H9 (cell line): ENCODE results near the gene DBN1. TPM values are rescaled to one million over a fixed set of nuclear protein-coding genes. Genes with fewer than 3 reads are reported as not detected.

Experiments
- DNase-seq: peaks from one replicate; pipeline ENCODE4 v3.0.0-alpha.2; 2017
- H2AFZ ChIP-seq: one replicate; pipeline ENCODE4 v1.6.1; 2013; ENCODE audit warnings: mild to moderate bottlenecking, low read length, control low read depth, moderate library complexity
- H2AK5ac ChIP-seq: 2 replicates; pipeline ENCODE4 v1.6.1; 2013; ENCODE audit warnings: low read length, control low read depth, mixed read lengths; ENCODE audit not compliant: insufficient read length
- H2BK120ac ChIP-seq: one replicate; pipeline ENCODE4 v1.6.1; 2013; ENCODE audit warnings: low read depth, mild to moderate bottlenecking, low read length, control low read depth, inconsistent platforms; ENCODE audit not compliant: poor library complexity, severe bottlenecking
- H2BK12ac ChIP-seq: 2 replicates; pipeline ENCODE4 v1.6.1; 2013; ENCODE audit warnings: low read length, control low read depth, mixed read lengths, low read depth; ENCODE audit not compliant: insufficient read length
- H2BK15ac ChIP-seq: 2 replicates; pipeline ENCODE4 v1.6.1; 2013; ENCODE audit warnings: low read depth, low read length, control low read depth
- H2BK20ac ChIP-seq: one replicate; pipeline ENCODE4 v1.6.1; 2013; ENCODE audit warnings: low read depth, mild to moderate bottlenecking, low read length, control low read depth, inconsistent platforms; ENCODE audit not compliant: poor library complexity, severe bottlenecking
- H2BK5ac ChIP-seq: 2 replicates; pipeline ENCODE4 v1.6.1; 2013; ENCODE audit warnings: low read length, control low read depth, mixed read lengths; ENCODE audit not compliant: insufficient read length
- H3K14ac ChIP-seq: 2 replicates; pipeline ENCODE4 v1.6.1; 2013; ENCODE audit warnings: low read length, control low read depth; ENCODE audit not compliant: insufficient read depth
- H3K18ac ChIP-seq: 2 replicates; pipeline ENCODE4 v1.6.1; 2013; ENCODE audit warnings: low read depth, mild to moderate bottlenecking, mixed read lengths, low read length, control low read depth; ENCODE audit not compliant: insufficient read length
- H3K23ac ChIP-seq: 2 replicates; pipeline ENCODE4 v1.6.1; 2013; ENCODE audit warnings: low read length, control low read depth, mixed read lengths, low read depth; ENCODE audit not compliant: insufficient read length
- H3K23me2 ChIP-seq: 2 replicates; pipeline ENCODE4 v1.6.1; 2013; ENCODE audit warnings: low read depth, mild to moderate bottlenecking, mixed read lengths, low read length, control low read depth; ENCODE audit not compliant: insufficient read length, poor library complexity, severe bottlenecking
- H3K27ac ChIP-seq: 2 replicates; pipeline ENCODE4 v1.5.1; 2013; ENCODE audit warnings: low read length, control low read depth, mixed read lengths, low read depth; ENCODE audit not compliant: insufficient read length
- H3K27me3 ChIP-seq: 2 replicates; pipeline ENCODE4 v1.6.1; 2013; ENCODE audit warnings: low read length, control low read depth, inconsistent platforms; ENCODE audit not compliant: insufficient read depth
- H3K4ac ChIP-seq: 2 replicates; pipeline ENCODE4 v1.6.1; 2013; ENCODE audit warnings: low read depth, mild to moderate bottlenecking, control low read depth, inconsistent platforms, low read length, moderate library complexity
- H3K4me1 ChIP-seq: 2 replicates; pipeline ENCODE4 v1.6.1; 2013; ENCODE audit warnings: low read length, control low read depth, inconsistent platforms; ENCODE audit not compliant: insufficient read depth
- H3K4me2 ChIP-seq: 2 replicates; pipeline ENCODE4 v1.6.1; 2013; ENCODE audit warnings: low read length, control low read depth, mixed read lengths; ENCODE audit not compliant: insufficient read length, insufficient read depth
- H3K56ac ChIP-seq: 2 replicates; pipeline ENCODE4 v1.6.1; 2013; ENCODE audit warnings: low read depth, mild to moderate bottlenecking, mixed read lengths, low read length, control low read depth; ENCODE audit not compliant: insufficient read length
- H3K79me1 ChIP-seq: 2 replicates; pipeline ENCODE4 v1.6.1; 2013; ENCODE audit warnings: low read depth, mild to moderate bottlenecking, moderate library complexity, low read length, control low read depth, inconsistent platforms; ENCODE audit not compliant: insufficient read depth, poor library complexity, severe bottlenecking
- H3K79me2 ChIP-seq: 2 replicates; pipeline ENCODE4 v1.6.1; 2013; ENCODE audit warnings: low read length, control low read depth, inconsistent platforms; ENCODE audit not compliant: insufficient read depth
- H3K9ac ChIP-seq: 2 replicates; pipeline ENCODE4 v1.6.1; 2013; ENCODE audit warnings: low read length, control low read depth, mixed read lengths; ENCODE audit not compliant: insufficient read length; ENCODE audit errors: extremely low read depth
- H3K9me3 ChIP-seq: one replicate; pipeline ENCODE4 v1.6.1; 2013; ENCODE audit warnings: low read depth, low read length, inconsistent platforms; ENCODE audit not compliant: control insufficient read depth
- H3T11ph ChIP-seq: one replicate; pipeline ENCODE4 v1.6.1; 2013; ENCODE audit warnings: mild to moderate bottlenecking, low read length, control low read depth, inconsistent platforms
- H4K20me1 ChIP-seq: one replicate; pipeline ENCODE4 v1.6.1; 2013; ENCODE audit not compliant: control insufficient read depth, insufficient read length, insufficient read depth
- H4K5ac ChIP-seq: 2 replicates; pipeline ENCODE4 v1.6.1; 2013; ENCODE audit warnings: low read depth, mild to moderate bottlenecking, mixed read lengths, low read length, control low read depth; ENCODE audit not compliant: insufficient read length
- H4K8ac ChIP-seq: replicated peaks from 2 replicates; pipeline ENCODE4 v1.6.1; 2013; ENCODE audit warnings: low read length, control low read depth, mixed read lengths, low read depth; ENCODE audit not compliant: insufficient read length
- H4K91ac ChIP-seq: 2 replicates; pipeline ENCODE4 v1.6.1; 2013; ENCODE audit warnings: low read depth, mild to moderate bottlenecking, moderate library complexity, mixed read lengths, low read length, control low read depth; ENCODE audit not compliant: insufficient read length
- H3K27ac Mint-ChIP-seq, 3 experiments: 2 replicates in 2 of 3; 3 replicates in 1 of 3; pipeline ENCODE4 v1.8.0; 2020 to 2021; ENCODE audit warnings: mixed read lengths in 3 of 3, mild to moderate bottlenecking in 1 of 3, moderate library complexity in 1 of 3
- H3K27me3 Mint-ChIP-seq: 2 replicates; pipeline ENCODE4 v1.8.0; 2021; ENCODE audit warnings: low read depth, mild to moderate bottlenecking, moderate library complexity, mixed read lengths
- H3K36me3 Mint-ChIP-seq, 3 experiments: 2 replicates in 2 of 3; 3 replicates in 1 of 3; pipeline ENCODE4 v1.8.0; 2020 to 2021; ENCODE audit warnings: low read depth in 3 of 3, mixed read lengths in 3 of 3; ENCODE audit not compliant: insufficient read depth in 1 of 3
- H3K4me1 Mint-ChIP-seq, 2 experiments: 2 replicates each; pipeline ENCODE4 v1.8.0; 2020; ENCODE audit warnings: mixed read lengths in 2 of 2
- H3K4me3 Mint-ChIP-seq, 2 experiments: 2 replicates in 1 of 2; 3 replicates in 1 of 2; pipeline ENCODE4 v1.8.0; 2020 to 2021; ENCODE audit warnings: mild to moderate bottlenecking in 2 of 2, mixed read lengths in 2 of 2, moderate library complexity in 1 of 2
- H3K9me3 Mint-ChIP-seq, 2 experiments: 2 replicates in 1 of 2; 3 replicates in 1 of 2; pipeline ENCODE4 v1.8.0; 2020; ENCODE audit warnings: mild to moderate bottlenecking in 2 of 2, mixed read lengths in 2 of 2, moderate library complexity in 1 of 2
- WGBS: extraction: QIAGEN DNeasy Blood & Tissue Kit; methylation state at CpG from one replicate; pipeline ENCODE4 v1.1.7; 2013; ENCODE audit warnings: missing lambda C conversion rate, low lambda C conversion rate, mixed read lengths; ENCODE audit not compliant: insufficient read length; ENCODE audit errors: extremely low coverage; 5-methylcytosine and 5-hydroxymethylcytosine counted together
- total RNA-seq: library from RNA; stranded (reverse); gene quantifications from 2 replicates; pipeline ENCODE4 v1.2.1, GENCODE V29; 2021
- TF ChIP-seq, protein P1 (sequence below): fragments of 200-600 bp; sonication (generic); conservative IDR thresholded peaks from 3 replicates; pipeline ENCODE4 v1.8.0; 2021; ENCODE audit warnings: antibody characterized with exemption, mild to moderate bottlenecking

The DBN1 gene
- total RNA-seq, 1 experiment from 2014 or later = 340 TPM

DNA sequence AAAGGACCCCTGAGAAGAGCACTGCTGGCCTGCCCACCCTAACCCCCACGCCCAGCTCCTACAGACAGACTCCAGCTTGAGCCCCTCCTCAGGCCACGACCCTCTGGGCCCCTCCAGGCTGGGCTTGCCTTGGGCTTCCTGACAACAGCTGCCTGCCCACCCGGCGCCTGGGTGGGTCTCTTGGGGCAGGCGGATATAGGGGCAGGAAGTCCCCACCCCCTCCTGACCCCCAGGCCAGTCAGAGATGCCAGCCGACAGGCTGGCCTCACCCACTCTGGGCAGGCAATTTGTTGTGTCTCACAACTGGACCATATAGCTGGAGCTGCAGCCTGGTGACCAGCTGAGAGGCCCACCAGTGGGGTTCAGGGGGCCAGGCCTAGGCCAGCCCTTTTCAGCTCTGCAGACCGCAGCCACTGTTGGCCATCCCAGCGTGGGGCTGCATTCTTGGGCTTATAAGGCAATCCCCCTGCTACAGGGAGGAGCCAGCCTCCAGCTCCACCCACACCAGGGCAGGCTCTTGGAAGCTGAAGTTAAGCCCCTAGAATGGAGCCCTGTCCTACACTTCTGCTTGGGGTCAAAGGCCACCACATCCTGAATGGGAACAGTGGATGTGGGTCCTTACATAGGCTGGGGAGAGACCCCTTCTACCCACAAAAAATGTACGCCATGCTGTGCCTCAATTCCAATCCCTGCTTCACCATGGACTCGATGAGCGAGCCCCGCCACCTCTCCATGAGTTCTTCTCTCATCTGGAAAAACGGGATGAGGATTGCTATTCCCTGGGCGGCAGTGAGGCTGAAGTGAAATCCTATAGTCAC is 22.0 kb upstream of the DBN1 start:
- Histone ChIP-seq H4K5ac (no peak overlapping the region), H2BK15ac (no peak overlapping the region), H2BK12ac (no peak overlapping the region), H3K4me1 (peaks cover 5% of the 10 kb centered on the region; the same call in 1 of the 2 replicates), H2BK120ac (peak overlapping the region; percentile 63), H2BK5ac (no peak overlapping the region), H3K56ac (no peak overlapping the region), H4K8ac (no peak overlapping the region), H3K27me3 (no peaks in the 10 kb centered on the region; the same call in 1 of the 2 replicates), H3K18ac (peak overlapping the region; percentile 95), H3K23ac (no peak overlapping the region), H3K79me2 (no peaks in the 10 kb centered on the region), H3K14ac (peak overlapping the region; percentile 42), H3K27ac (peak overlapping the region; percentile 5), H3K9me3 (no peaks in the 10 kb centered on the region), H3K4me2 (peak overlapping the region; percentile 39), H3K4ac (no peak overlapping the region; the same call in 1 of the 2 replicates), H3K9ac (no peak overlapping the region), H3K79me1 (no peaks in the 10 kb centered on the region), H2AFZ (no peak overlapping the region), H2AK5ac (no peak overlapping the region), H2BK20ac (no peak overlapping the region), H3T11ph (no peak overlapping the region), H3K23me2 (peaks cover 4% of the 10 kb centered on the region), H4K20me1 (no peaks in the 10 kb centered on the region), H4K91ac (peak overlapping the region; percentile 87)
- Mint-ChIP-seq H3K4me1 (peaks cover 32 to 54% of the 10 kb centered on the region in 2 experiments), H3K27ac (peak overlapping the region; percentile 95 to 98 (median 95); a peak in 5 of 7 replicates), H3K9me3 (no peaks in the 10 kb centered on the region; a peak in 1 of 5 replicates), H3K27me3 (peaks cover 27% of the 10 kb centered on the region), H3K36me3 (peaks cover 19 to 34% (median 29%) of the 10 kb centered on the region in 3 experiments), H3K4me3 (peak overlapping the region; percentile 75 to 84)
- DNase-seq = peak; percentile 92
- WGBS = no CpG with 5 or more reads among the region's 14 CpGs
- TF ChIP-seq, protein P1, sequence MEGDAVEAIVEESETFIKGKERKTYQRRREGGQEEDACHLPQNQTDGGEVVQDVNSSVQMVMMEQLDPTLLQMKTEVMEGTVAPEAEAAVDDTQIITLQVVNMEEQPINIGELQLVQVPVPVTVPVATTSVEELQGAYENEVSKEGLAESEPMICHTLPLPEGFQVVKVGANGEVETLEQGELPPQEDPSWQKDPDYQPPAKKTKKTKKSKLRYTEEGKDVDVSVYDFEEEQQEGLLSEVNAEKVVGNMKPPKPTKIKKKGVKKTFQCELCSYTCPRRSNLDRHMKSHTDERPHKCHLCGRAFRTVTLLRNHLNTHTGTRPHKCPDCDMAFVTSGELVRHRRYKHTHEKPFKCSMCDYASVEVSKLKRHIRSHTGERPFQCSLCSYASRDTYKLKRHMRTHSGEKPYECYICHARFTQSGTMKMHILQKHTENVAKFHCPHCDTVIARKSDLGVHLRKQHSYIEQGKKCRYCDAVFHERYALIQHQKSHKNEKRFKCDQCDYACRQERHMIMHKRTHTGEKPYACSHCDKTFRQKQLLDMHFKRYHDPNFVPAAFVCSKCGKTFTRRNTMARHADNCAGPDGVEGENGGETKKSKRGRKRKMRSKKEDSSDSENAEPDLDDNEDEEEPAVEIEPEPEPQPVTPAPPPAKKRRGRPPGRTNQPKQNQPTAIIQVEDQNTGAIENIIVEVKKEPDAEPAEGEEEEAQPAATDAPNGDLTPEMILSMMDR = no peak
